Measurements from ENCODE around the gene SALL4. TPM values are rescaled to one million over a fixed set of nuclear protein-coding genes. Genes with fewer than 3 reads are reported as not detected.
A peak's percentile ranks its signal among the peaks of the same experiment; 100 is the strongest.

The SALL4 gene
- total and polyA plus RNA-seq, 2 of the 8 experiments (the other 6 are each of a cell fraction or from before 2014, with no cell fraction given): 108 to 235 TPM

DNA sequence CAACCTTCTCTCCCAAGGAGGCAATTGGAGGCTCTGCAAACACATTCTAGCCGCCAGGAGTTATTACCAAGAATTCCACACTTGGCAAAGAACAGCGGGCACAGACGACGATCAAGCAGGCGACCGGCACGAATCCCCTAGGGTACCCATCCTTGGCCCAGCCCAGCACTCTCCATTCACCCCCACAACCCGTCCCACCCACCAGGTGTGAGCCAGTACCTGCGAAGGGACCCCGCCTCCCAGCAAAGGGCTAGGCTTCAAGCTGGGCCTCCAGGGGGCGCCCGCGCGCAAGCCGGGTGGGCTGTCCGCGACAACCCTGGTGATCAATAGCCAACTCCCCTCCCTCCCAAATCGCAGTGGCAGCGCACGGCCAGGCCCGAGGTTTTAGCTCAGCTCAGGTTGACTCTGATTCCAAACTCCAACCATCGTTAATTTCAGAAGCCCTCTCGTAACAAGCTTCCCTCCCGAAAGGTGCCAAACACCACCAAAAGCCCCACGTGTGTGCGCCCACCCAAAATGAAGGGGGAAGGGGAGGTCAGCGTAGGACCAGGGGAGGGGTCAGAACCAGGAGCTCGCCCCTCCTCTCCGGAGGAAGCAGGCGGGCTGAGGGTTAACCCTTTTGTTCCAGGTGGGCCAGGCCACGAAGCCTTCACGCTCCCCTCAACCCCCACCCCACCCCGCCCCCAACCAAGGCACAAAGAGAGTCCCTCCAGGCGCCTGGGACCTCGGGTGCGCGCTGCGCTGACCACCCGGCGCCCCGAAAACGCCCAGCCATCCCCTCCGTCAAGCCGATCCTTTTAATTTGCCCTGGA lies 2.1 kb downstream of the SALL4 start:
- Histone ChIP-seq H2AFZ (ENCODE audit: low read length) (no peak overlapping the region), H3K9ac (replicated peaks in 1 of 4; ENCODE audit: extremely low read depth in 1 of 4, low read depth in 3 of 4, low read length in 3 of 4) (peak overlapping the region; percentile 82 to 97 (median 96)), H3K27ac (ENCODE audit: low read depth, low read length) (peak overlapping the region; percentile 96), H2BK5ac (ENCODE audit: low read depth, low read length) (peak overlapping the region; percentile 90), H3K23me2 (ENCODE audit: low read depth, low read length) (peaks cover 10% of the 10 kb centered on the region), H3K36me3 (ENCODE audit: control insufficient read depth in 2 of 4, insufficient read depth in 4 of 4, low read length in 3 of 4) (peaks cover 0 to 24% (median under 1%) of the 10 kb centered on the region in 4 experiments; a peak in 2 of 8 replicates), H3K4ac (replicated peaks; ENCODE audit: insufficient read length, low read depth, low read length) (peak overlapping the region; percentile 75), H3K14ac (ENCODE audit: insufficient read length) (no peak overlapping the region), H4K5ac (ENCODE audit: insufficient read length, low read depth, low read length) (peak overlapping the region; percentile 90), H2BK20ac (ENCODE audit: low read length) (no peak overlapping the region), H3K18ac (ENCODE audit: extremely low read depth, low read length) (peak overlapping the region; percentile 99), H2BK120ac (replicated peaks; ENCODE audit: low read depth, low read length) (peak overlapping the region; percentile 88), H4K20me1 (replicated peaks in 1 of 2; ENCODE audit: control insufficient read depth in 1 of 2, insufficient read depth in 2 of 2, low read length in 2 of 2) (peaks cover 12 to 16% of the 10 kb centered on the region in 2 experiments), H2BK12ac (ENCODE audit: low read depth, low read length) (peak overlapping the region; percentile 62; the same call in 1 of the 2 replicates), H3K4me1 (replicated peaks in 1 of 4; ENCODE audit: control insufficient read depth in 3 of 4, insufficient read depth in 4 of 4, low read length in 3 of 4) (peaks cover 5 to 14% (median 13%) of the 10 kb centered on the region in 4 experiments), H2BK15ac (ENCODE audit: low read length) (no peak overlapping the region), H3K79me1 (ENCODE audit: low read depth, low read length) (no peaks in the 10 kb centered on the region; the same call in 1 of the 2 replicates), H3K27me3 (replicated peaks in 1 of 4; ENCODE audit: control insufficient read depth in 3 of 4, extremely low read depth in 1 of 4, insufficient read depth in 3 of 4, low read length in 3 of 4) (no peaks in the 10 kb centered on the region), H4K8ac (ENCODE audit: extremely low read depth, insufficient read depth, low read length) (peak overlapping the region; percentile 97), H3K4me2 (ENCODE audit: insufficient read depth in 1 of 2, low read depth in 2 of 2, low read length in 2 of 2) (peak overlapping the region; percentile 71 to 99), H4K91ac (replicated peaks; ENCODE audit: insufficient read length, low read length) (peak overlapping the region; percentile 91), H3K4me3 (ENCODE audit: extremely low read depth in 1 of 4, insufficient read depth in 2 of 4, low read depth in 3 of 4, low read length in 4 of 4) (peak overlapping the region; percentile 90 to 99 (median 94)), H3K23ac (ENCODE audit: insufficient read length) (no peak overlapping the region), H2AK5ac (ENCODE audit: low read depth, low read length) (no peak overlapping the region), H3K79me2 (ENCODE audit: control insufficient read depth in 1 of 2, insufficient read depth in 2 of 2, low read length in 2 of 2) (peaks cover 37 to 70% of the 10 kb centered on the region in 2 experiments), H3K9me3 (ENCODE audit: insufficient read depth in 2 of 2, low read depth in 1 of 2, low read length in 1 of 2) (no peaks in the 10 kb centered on the region), H3K56ac (replicated peaks; ENCODE audit: insufficient read length, low read depth, low read length) (peak overlapping the region; percentile 98)
- no peak for FAIRE-seq
- 1% methylated on average over 40 of the region's 44 CpGs; no CpG with 5 or more reads in 1 of the 2 experiments for WGBS, 2 experiments (ENCODE audit: extremely low coverage in 1 of 2, insufficient coverage in 1 of 2, insufficient read length in 1 of 2, insufficient replicate concordance in 2 of 2, low coverage in 1 of 2, low lambda C conversion rate in 2 of 2, missing lambda C conversion rate in 1 of 2)
- ChIA-PET CTCF (ENCODE audit: partially characterized antibody) (interaction anchor here (0.6 to 2.5 kb wide), 32 partner anchors 12 to 305 kb away, joined by 3 to 12 read pairs (median 4); no protein-coding TSS in a partner anchor), POLR2A (ENCODE audit: partially characterized antibody) (interaction anchor here (0.5 to 2.5 kb wide), 30 partner anchors 9 to 842 kb away, joined by 3 to 24 read pairs (median 4); partner anchors contain the start of genes DPM1 and MOCS3)
- DNase-seq (ENCODE audit: low read depth in 1 of 2, low spot score in 2 of 2): peak; percentile 82 to 100
- TF ChIP-seq RXRA (IDR thresholded peaks at IDR 0.05; ENCODE audit: insufficient read depth, low read depth, low read length) (no peak), SRF (IDR thresholded peaks at IDR 0.05; ENCODE audit: low read depth, low read length) (no peak), EP300 (IDR thresholded peaks at IDR 0.05; ENCODE audit: borderline replicate concordance in 1 of 2, low read depth in 2 of 2, low read length in 2 of 2) (peak in 1 of 2 experiments; percentile 36; a peak in 1 of 3 replicates), SP1 (IDR thresholded peaks at IDR 0.05; ENCODE audit: low read depth, low read length) (no peak), CTBP2 (IDR thresholded peaks at IDR 0.05; ENCODE audit: borderline replicate concordance, insufficient read depth, insufficient read length, low read length) (no peak), SUZ12 (IDR thresholded peaks at IDR 0.05; ENCODE audit: low read length) (no peak), GABPA (IDR thresholded peaks at IDR 0.05; ENCODE audit: borderline replicate concordance, insufficient read depth, low read length) (no peak), TAF1 (IDR thresholded peaks at IDR 0.05; ENCODE audit: low read depth, low read length) (peak; percentile 59; the same call in 1 of the 2 replicates), RAD21 (IDR thresholded peaks at IDR 0.05 in 1 of 2, conservative IDR thresholded peaks at IDR 0.05 in 1 of 2; ENCODE audit: low read depth in 2 of 2, low read length in 2 of 2) (peak; percentile 71 to 79), BCL11A (IDR thresholded peaks at IDR 0.05; ENCODE audit: low read depth in 2 of 2, low read length in 2 of 2) (no peak)
